IMR-90 (cell line): ENCODE measurements around the gene EML4. TPM values are rescaled to one million over a fixed set of nuclear protein-coding genes. Genes with fewer than 3 reads are reported as not detected.

Experiments used
- ATAC-seq: fragments of 200-7000 bp; cut with Tn5 transposase; 2 replicates; pipeline ENCODE4 v1.9.1; 2020; ENCODE audit warnings: low read depth, mild to moderate bottlenecking, moderate library complexity
- BruUV-seq: library from RNA; stranded (reverse); fragments of 400-500 nt; replicated peaks from 2 replicates; lab custom pipeline; 2021; lab: Mats Ljungman, UMichigan
- CTCF ChIA-PET: fragments of 300-600 bp; formaldehyde crosslinking; extraction: SDS; loops from one replicate; lab custom pipeline; 2021; ENCODE audit warnings: antibody characterized with exemption; lab: Yijun Ruan, JAX
- POLR2A ChIA-PET: fragments of 300-600 bp; sonication (Branson Sonifier 250); formaldehyde crosslinking; loops from one replicate; lab custom pipeline; 2022; ENCODE audit warnings: antibody characterized with exemption; ENCODE audit not compliant: unreplicated experiment; lab: Charles Lee
- DNase-seq: peaks from one replicate; pipeline ENCODE4 v3.0.0; 2013
- H2AFZ ChIP-seq: replicated peaks from 2 replicates; pipeline ENCODE3; 2013; ENCODE audit warnings: low read length, mild to moderate bottlenecking; ENCODE audit not compliant: poor library complexity
- H2AK5ac ChIP-seq: 2 replicates; pipeline ENCODE4 v1.6.1; 2013; ENCODE audit warnings: low read depth, low read length, inconsistent platforms
- H2AK9ac ChIP-seq: replicated peaks from 2 replicates; pipeline ENCODE3; 2013; ENCODE audit warnings: mild to moderate bottlenecking, low read depth, low read length, moderate library complexity; ENCODE audit not compliant: poor library complexity
- H2BK120ac ChIP-seq: 2 replicates; pipeline ENCODE4 v1.6.1; 2013; ENCODE audit warnings: low read depth, low read length, inconsistent platforms
- H2BK15ac ChIP-seq: 3 replicates; pipeline ENCODE4 v1.6.1; 2013; ENCODE audit warnings: low read depth, low read length, inconsistent platforms
- H2BK20ac ChIP-seq: 2 replicates; pipeline ENCODE4 v1.6.1; 2013; ENCODE audit warnings: low read depth, mild to moderate bottlenecking, inconsistent platforms, low read length, moderate library complexity
- H2BK5ac ChIP-seq: 2 replicates; pipeline ENCODE4 v1.6.1; 2013; ENCODE audit warnings: mild to moderate bottlenecking, low read depth, low read length, inconsistent platforms; ENCODE audit not compliant: poor library complexity, severe bottlenecking
- H3K14ac ChIP-seq: replicated peaks from 2 replicates; pipeline ENCODE4 v1.6.1; 2013; ENCODE audit warnings: low read depth, low read length, inconsistent platforms
- H3K18ac ChIP-seq: 2 replicates; pipeline ENCODE4 v1.6.1; 2013; ENCODE audit warnings: low read depth, low read length, control low read depth
- H3K23ac ChIP-seq: 2 replicates; pipeline ENCODE4 v1.6.1; 2013; ENCODE audit warnings: low read depth, low read length, inconsistent platforms
- H3K27ac ChIP-seq: 2 replicates; pipeline ENCODE4 v1.5.1; 2013; ENCODE audit warnings: mild to moderate bottlenecking, control low read depth, low read length; ENCODE audit not compliant: insufficient read depth
- H3K27me3 ChIP-seq: 2 replicates; pipeline ENCODE4 v1.6.1; 2013; ENCODE audit warnings: low read length; ENCODE audit not compliant: control insufficient read depth, insufficient read depth
- H3K36me3 ChIP-seq: 2 replicates; pipeline ENCODE4 v1.6.1; 2013; ENCODE audit warnings: low read length, mixed read lengths; ENCODE audit not compliant: control insufficient read depth, insufficient read depth
- H3K4ac ChIP-seq: 2 replicates; pipeline ENCODE4 v1.6.1; 2013; ENCODE audit warnings: low read depth, low read length, inconsistent platforms
- H3K4me1 ChIP-seq: 2 replicates; pipeline ENCODE4 v1.6.1; 2013; ENCODE audit warnings: low read length, mixed read lengths; ENCODE audit not compliant: control insufficient read depth, insufficient read depth
- H3K4me2 ChIP-seq: 2 replicates; pipeline ENCODE4 v1.6.1; 2013; ENCODE audit warnings: low read depth, mild to moderate bottlenecking, control low read depth, low read length, moderate library complexity
- H3K4me3 ChIP-seq: 2 replicates; pipeline ENCODE4 v1.5.1; 2013; ENCODE audit warnings: low read depth, mild to moderate bottlenecking, control low read depth, low read length, moderate library complexity; ENCODE audit not compliant: insufficient read depth
- H3K56ac ChIP-seq: 2 replicates; pipeline ENCODE4 v1.6.1; 2013; ENCODE audit warnings: low read length, inconsistent platforms; ENCODE audit not compliant: insufficient read depth; ENCODE audit errors: extremely low read depth
- H3K79me1 ChIP-seq, 2 experiments: 2 replicates each; pipeline ENCODE4 v1.6.1; 2013; ENCODE audit warnings: low read length in 2 of 2, inconsistent platforms in 1 of 2, low read depth in 1 of 2
- H3K9ac ChIP-seq: 2 replicates; pipeline ENCODE4 v1.6.1; 2013; ENCODE audit warnings: low read depth, low read length, control low read depth
- H3K9me1 ChIP-seq: 2 replicates; pipeline ENCODE4 v1.6.1; 2013; ENCODE audit warnings: low read length, inconsistent platforms; ENCODE audit not compliant: insufficient read depth
- H3K9me3 ChIP-seq: 2 replicates; pipeline ENCODE4 v1.6.1; 2013; ENCODE audit warnings: low read length; ENCODE audit not compliant: control insufficient read depth, insufficient read depth
- H4K20me1 ChIP-seq: 2 replicates; pipeline ENCODE4 v1.6.1; 2013; ENCODE audit warnings: low read length, inconsistent platforms; ENCODE audit not compliant: insufficient read depth
- H4K5ac ChIP-seq: 2 replicates; pipeline ENCODE4 v1.6.1; 2013; ENCODE audit warnings: mild to moderate bottlenecking, low read depth, low read length, control low read depth
- H4K8ac ChIP-seq, 2 experiments: 2 replicates each; pipeline ENCODE4 v1.6.1; 2013; ENCODE audit warnings: low read depth in 2 of 2, low read length in 2 of 2, control low read depth in 1 of 2, inconsistent platforms in 1 of 2
- H4K91ac ChIP-seq: 2 replicates; pipeline ENCODE4 v1.6.1; 2013; ENCODE audit warnings: low read depth, low read length, inconsistent platforms; ENCODE audit not compliant: insufficient read depth
- BHLHE40 ChIP-seq: fragments of 150-350 bp; IDR thresholded peaks from 2 replicates; pipeline ENCODE4 v1.6.1; 2016; ENCODE audit warnings: mild to moderate bottlenecking, low read depth, low read length
- CEBPB ChIP-seq: IDR thresholded peaks from 2 replicates; pipeline ENCODE4 v1.6.1; 2012; ENCODE audit warnings: low read depth, low read length, improper control_type of control experiment
- CHD1 ChIP-seq: IDR thresholded peaks from 2 replicates; pipeline ENCODE4 v1.6.1; 2012; ENCODE audit warnings: low read depth, low read length, improper control_type of control experiment
- ELK1 ChIP-seq: fragments of 150-350 bp; IDR thresholded peaks from 2 replicates; pipeline ENCODE4 v1.6.1; 2016; ENCODE audit warnings: low read depth, mild to moderate bottlenecking, low read length, moderate library complexity, borderline replicate concordance
- FOS ChIP-seq: fragments of 150-350 bp; IDR thresholded peaks from 2 replicates; pipeline ENCODE4 v1.6.1; 2016; ENCODE audit warnings: low read depth, low read length
- MAFK ChIP-seq: IDR thresholded peaks from 2 replicates; pipeline ENCODE4 v1.6.1; 2012; ENCODE audit warnings: low read depth, low read length, improper control_type of control experiment
- MAZ ChIP-seq: IDR thresholded peaks from 2 replicates; pipeline ENCODE4 v1.6.1; 2012; ENCODE audit warnings: low read depth, mild to moderate bottlenecking, low read length, improper control_type of control experiment, moderate library complexity, borderline replicate concordance
- MXI1 ChIP-seq: IDR thresholded peaks from 2 replicates; pipeline ENCODE4 v1.6.1; 2012; ENCODE audit warnings: low read depth, mild to moderate bottlenecking, low read length, moderate library complexity, borderline replicate concordance
- NFE2L2 ChIP-seq: fragments of 150-350 bp; IDR thresholded peaks from 2 replicates; pipeline ENCODE4 v1.6.1; 2016; ENCODE audit warnings: low read depth, mild to moderate bottlenecking, low read length
- POLR2A ChIP-seq: IDR thresholded peaks from 2 replicates; pipeline ENCODE4 v1.6.1; 2012; ENCODE audit warnings: mild to moderate bottlenecking, low read depth, low read length
- RAD21 ChIP-seq: IDR thresholded peaks from 2 replicates; pipeline ENCODE4 v1.6.1; 2012; ENCODE audit warnings: low read length, improper control_type of control experiment
- RCOR1 ChIP-seq: IDR thresholded peaks from 2 replicates; pipeline ENCODE4 v1.6.1; 2012; ENCODE audit warnings: mild to moderate bottlenecking, low read length, improper control_type of control experiment; ENCODE audit not compliant: insufficient replicate concordance
- RFX5 ChIP-seq: IDR thresholded peaks from 2 replicates; pipeline ENCODE4 v1.8.0; 2012; ENCODE audit warnings: low read depth, mild to moderate bottlenecking, low read length, moderate library complexity
- SMC3 ChIP-seq: fragments of 150-350 bp; IDR thresholded peaks from 2 replicates; pipeline ENCODE4 v1.6.1; 2016; ENCODE audit warnings: low read depth, mild to moderate bottlenecking, antibody characterized with exemption, low read length, moderate library complexity
- USF2 ChIP-seq: fragments of 150-350 bp; IDR thresholded peaks from 2 replicates; pipeline ENCODE4 v1.6.1; 2017; ENCODE audit warnings: mild to moderate bottlenecking, antibody characterized with exemption, low read length, low read depth
- WGBS, 2 experiments: methylation state at CpG; one replicate each; pipeline versions ENCODE4 v1.1.5 to v1.1.7; 2013; ENCODE audit warnings: missing lambda C conversion rate in 2 of 2; ENCODE audit not compliant: insufficient read length in 1 of 2; ENCODE audit errors: extremely low coverage in 2 of 2; 5-methylcytosine and 5-hydroxymethylcytosine counted together
- dilution Hi-C: fragments of 300-500 bp; cut with HindIII; formaldehyde crosslinking; loops from one replicate; pipeline ENCODE4 v1.14.3; 2018; ENCODE audit warnings: low sequenced_read_pairs; ENCODE audit not compliant: unreplicated experiment
- in situ Hi-C: fragments of 300-500 bp; cut with MboI; formaldehyde crosslinking; loops from 3 replicates; pipeline ENCODE4 v1.14.3; 2019; ENCODE audit warnings: low sequenced_read_pairs, inconsistent platforms, mixed read lengths
- intact Hi-C: fragments of 100-400 bp; cut with micrococcal nuclease; formaldehyde crosslinking; loops from 2 replicates; pipeline ENCODE4 v1.10.0; 2022
- polyA plus RNA-seq, 3 experiments: library from polyadenylated mRNA; depleted of rRNA; stranded (reverse); fragments of >200 nt; gene quantifications; 2 replicates each; pipeline ENCODE4 v1.2.3, GENCODE V29; 2012; ENCODE audit warnings: low replicate concordance in 1 of 3
- total RNA-seq: library from RNA; depleted of rRNA; stranded (reverse); fragments of >200 nt; gene quantifications from 2 replicates; pipeline ENCODE4 v1.2.3, GENCODE V29; 2012

The EML4 gene
- total and polyA plus RNA-seq, 2 of the 4 experiments (the other 2 are of a cell fraction): 29.7 to 73.7 TPM

- ChIA-PET CTCF (no interaction called here), POLR2A (interaction anchor here (0.6 kb wide), 1 partner anchor 172 kb away, joined by 6 read pairs; no protein-coding TSS in a partner anchor)
- no peaks in the 10 kb centered on the region for H4K20me1 ChIP-seq
- H3K9ac ChIP-seq: no peak overlapping the region
- no peak overlapping the region for H3K56ac ChIP-seq
- H3K27me3 ChIP-seq: no peaks in the 10 kb centered on the region
- dilution Hi-C loops: no loop called here
- H4K91ac ChIP-seq: peak overlapping the region; percentile 81
- H3K23ac ChIP-seq: peak overlapping the region; percentile 64; the same call in 1 of the 2 replicates
- peaks cover 3% of the 10 kb centered on the region; the same call in 1 of the 2 replicates for H3K9me3 ChIP-seq
- peaks cover 29% of the 10 kb centered on the region for H3K4me1 ChIP-seq
- H3K14ac ChIP-seq: peak overlapping the region; percentile 62
- DNase-seq (no peak), ATAC-seq (no peak)
- H2AK5ac ChIP-seq: peak overlapping the region; percentile 88; the same call in 1 of the 2 replicates
- no peak overlapping the region for H3K4me3 ChIP-seq
- H2BK20ac ChIP-seq: peak overlapping the region; percentile 88
- in situ Hi-C loops: no loop called here
- H3K27ac ChIP-seq: no peak overlapping the region
- no CpG with 5 or more reads among the region's 5 CpGs for WGBS, 2 experiments
- H3K36me3 ChIP-seq: no peaks in the 10 kb centered on the region
- no peak overlapping the region for H2AFZ ChIP-seq
- intact Hi-C loops: no loop called here
- H3K79me1 ChIP-seq: no peaks in the 10 kb centered on the region
- peak overlapping the region; percentile 55 for H3K18ac ChIP-seq
- no peak overlapping the region for H3K4me2 ChIP-seq
- H4K5ac ChIP-seq: peak overlapping the region; percentile 69
- peaks cover 9% of the 10 kb centered on the region for H3K9me1 ChIP-seq
- H3K4ac ChIP-seq: peak overlapping the region; percentile 76
- H4K8ac ChIP-seq: peak overlapping the region in 1 of 2 experiments; percentile 78; a peak in 2 of 4 replicates
- BruUV-seq: no TSS peak
- no peak overlapping the region for H2AK9ac ChIP-seq
- H2BK5ac ChIP-seq: no peak overlapping the region
- peak overlapping the region; percentile 65 for H2BK120ac ChIP-seq
- peak overlapping the region; percentile 69; the same call in 2 of the 3 replicates for H2BK15ac ChIP-seq
- TF ChIP-seq CHD1: no peak
- no peak for TF ChIP-seq POLR2A
- TF ChIP-seq SMC3: no peak
- TF ChIP-seq FOS: no peak
- TF ChIP-seq RCOR1: no peak
- TF ChIP-seq BHLHE40: no peak
- TF ChIP-seq NFE2L2: no peak
- no peak for TF ChIP-seq MXI1
- TF ChIP-seq MAZ: no peak
- no peak for TF ChIP-seq MAFK
- TF ChIP-seq CEBPB: no peak
- TF ChIP-seq RFX5: no peak
- no peak for TF ChIP-seq RAD21
- no peak for TF ChIP-seq ELK1
- TF ChIP-seq USF2: no peak
These were observed 31.9 kb upstream of the EML4 start for GRCh38 chr2:42137125-42137841.
